ENCODE measurements around the gene BPGM.

BPGM gene

GRCh38 chr7:134646425-134647305, at the start of gene BPGM:
Gene BPGM, plus strand, starts transcription at chr7:134646853. Its CDS starts 14,655 bp downstream, at chr7:134661508.
- DNase-seq, result peak; percentile 97

GRCh38 chr7:134599371-134599770, 47.3 kb upstream of the BPGM start:
- DNase-seq, result no peak

- no peak for DNase-seq
Observed at GRCh38 chr7:134601459-134601858, 45.2 kb upstream of the BPGM start.

GRCh38 chr7:134602881-134603451, 43.7 kb upstream of the BPGM start:
- no peak for DNase-seq

GRCh38 chr7:134605978-134606923, 40.4 kb upstream of the BPGM start:
- DNase-seq, result peak; percentile 57

- no peak for DNase-seq
Observed at GRCh38 chr7:134611611-134612151, 35.0 kb upstream of the BPGM start.

- no peak for DNase-seq
Observed at GRCh38 chr7:134612197-134612596, 34.5 kb upstream of the BPGM start.

GRCh38 chr7:134613623-134614347, 32.9 kb upstream of the BPGM start:
- DNase-seq, result peak; percentile 36

GRCh38 chr7:134616611-134617010, 30.0 kb upstream of the BPGM start:
- DNase-seq, result no peak

GRCh38 chr7:134618756-134619530, 27.7 kb upstream of the BPGM start:
- no peak for DNase-seq

GRCh38 chr7:134619627-134620331, 26.9 kb upstream of the BPGM start:
- no peak for DNase-seq

GRCh38 chr7:134622303-134622995, 24.2 kb upstream of the BPGM start:
- DNase-seq, result no peak

GRCh38 chr7:134623193-134623592, 23.5 kb upstream of the BPGM start:
- DNase-seq, result no peak

- DNase-seq, result no peak
Observed at GRCh38 chr7:134625550-134625949, 21.1 kb upstream of the BPGM start.

GRCh38 chr7:134627109-134627774, 19.4 kb upstream of the BPGM start:
- DNase-seq, result no peak

- DNase-seq, result no peak
Observed at GRCh38 chr7:134627775-134628153, 18.9 kb upstream of the BPGM start.

- DNase-seq, result no peak
Observed at GRCh38 chr7:134629445-134629844, 17.2 kb upstream of the BPGM start.

GRCh38 chr7:134630237-134630636, 16.4 kb upstream of the BPGM start:
- no peak for DNase-seq

- no peak for DNase-seq
Observed at GRCh38 chr7:134630893-134631292, 15.8 kb upstream of the BPGM start.

GRCh38 chr7:134632052-134632451, 14.6 kb upstream of the BPGM start:
- DNase-seq, result no peak
